ENCODE data around the gene FAR2.

GRCh38 chr12:29110506-29111442 lies 38.3 kb upstream of the FAR2 start:
- TF ChIP-seq, protein P1, sequence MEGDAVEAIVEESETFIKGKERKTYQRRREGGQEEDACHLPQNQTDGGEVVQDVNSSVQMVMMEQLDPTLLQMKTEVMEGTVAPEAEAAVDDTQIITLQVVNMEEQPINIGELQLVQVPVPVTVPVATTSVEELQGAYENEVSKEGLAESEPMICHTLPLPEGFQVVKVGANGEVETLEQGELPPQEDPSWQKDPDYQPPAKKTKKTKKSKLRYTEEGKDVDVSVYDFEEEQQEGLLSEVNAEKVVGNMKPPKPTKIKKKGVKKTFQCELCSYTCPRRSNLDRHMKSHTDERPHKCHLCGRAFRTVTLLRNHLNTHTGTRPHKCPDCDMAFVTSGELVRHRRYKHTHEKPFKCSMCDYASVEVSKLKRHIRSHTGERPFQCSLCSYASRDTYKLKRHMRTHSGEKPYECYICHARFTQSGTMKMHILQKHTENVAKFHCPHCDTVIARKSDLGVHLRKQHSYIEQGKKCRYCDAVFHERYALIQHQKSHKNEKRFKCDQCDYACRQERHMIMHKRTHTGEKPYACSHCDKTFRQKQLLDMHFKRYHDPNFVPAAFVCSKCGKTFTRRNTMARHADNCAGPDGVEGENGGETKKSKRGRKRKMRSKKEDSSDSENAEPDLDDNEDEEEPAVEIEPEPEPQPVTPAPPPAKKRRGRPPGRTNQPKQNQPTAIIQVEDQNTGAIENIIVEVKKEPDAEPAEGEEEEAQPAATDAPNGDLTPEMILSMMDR (IDR thresholded peaks at IDR 0.05 in 4 of 5, conservative IDR thresholded peaks at IDR 0.05 in 1 of 5), result no peak
- no peak for TF ChIP-seq POLR2A (IDR thresholded peaks at IDR 0.05)

Data from gastrocnemius medialis (tissue), 4 donors.